ENCODE data around the gene CDK14.

The CDK14 gene

DNA sequence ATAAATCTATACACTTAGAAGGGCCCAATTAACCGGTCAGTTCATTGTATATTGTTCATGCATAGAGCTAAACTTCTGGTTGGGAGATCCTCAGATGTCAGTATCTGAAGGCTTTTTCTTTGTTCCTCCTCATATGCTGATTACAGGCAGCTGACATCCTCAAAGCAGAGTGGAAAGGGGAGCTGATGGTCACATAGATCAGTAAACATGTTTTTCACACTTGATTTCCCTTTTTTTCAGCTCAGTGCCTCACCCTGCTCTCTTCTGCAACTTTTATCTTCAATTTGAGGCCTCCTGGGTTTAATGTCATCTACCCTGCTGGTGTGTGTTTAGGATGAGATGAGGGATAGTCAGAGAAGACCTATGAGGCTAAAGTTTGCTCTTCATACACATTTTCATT is 370.2 kb downstream of the CDK14 start:
- DNase-seq = no peak

DNA sequence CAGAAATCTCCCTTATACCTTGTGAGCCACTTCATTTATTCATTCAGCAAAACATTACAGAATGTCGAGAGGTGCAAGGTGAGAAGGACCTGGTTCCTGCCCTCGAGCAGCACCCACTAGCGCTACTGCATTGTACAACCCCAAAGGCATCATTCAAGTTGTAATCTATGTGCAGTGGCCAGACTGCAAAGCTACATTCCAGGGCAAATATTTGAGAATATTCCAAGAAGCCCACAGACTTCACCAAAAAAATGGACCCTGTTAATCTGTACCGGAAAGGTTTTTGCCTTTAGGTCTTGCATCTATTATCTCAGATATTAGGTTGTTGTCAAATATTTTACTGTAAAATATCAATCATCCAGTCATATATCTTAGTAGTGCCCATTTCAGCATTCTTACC is 372.8 kb downstream of the CDK14 start:
- DNase-seq = no peak

GRCh38 chr7:90972906-90973550 is 376.9 kb downstream of the CDK14 start:
- peak; percentile 70 for DNase-seq

GRCh38 chr7:90977056-90977455 is 380.9 kb downstream of the CDK14 start:
- no peak for DNase-seq

- no peak for DNase-seq
These were observed 384.4 kb downstream of the CDK14 start for GRCh38 chr7:90980545-90980944.

DNA sequence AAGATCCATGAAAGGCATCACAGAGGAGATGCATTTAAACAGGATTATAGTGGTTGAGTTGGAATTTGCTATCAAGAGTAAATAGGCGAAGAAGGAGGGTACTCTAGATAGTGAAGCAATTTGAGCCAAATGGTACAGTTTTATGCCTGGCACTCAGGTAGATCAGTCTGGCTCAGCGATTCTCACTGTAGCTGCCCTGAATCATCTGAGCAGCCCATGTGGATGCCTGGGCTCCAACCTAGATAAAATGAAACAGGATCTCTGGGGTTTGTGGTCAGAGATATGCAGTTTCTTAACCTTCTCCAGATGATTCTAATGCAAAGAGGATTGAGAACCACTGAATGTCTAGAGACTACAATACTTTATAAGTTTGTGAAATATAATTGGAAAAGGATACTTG is 386.1 kb downstream of the CDK14 start:
- DNase-seq = no peak

DNA sequence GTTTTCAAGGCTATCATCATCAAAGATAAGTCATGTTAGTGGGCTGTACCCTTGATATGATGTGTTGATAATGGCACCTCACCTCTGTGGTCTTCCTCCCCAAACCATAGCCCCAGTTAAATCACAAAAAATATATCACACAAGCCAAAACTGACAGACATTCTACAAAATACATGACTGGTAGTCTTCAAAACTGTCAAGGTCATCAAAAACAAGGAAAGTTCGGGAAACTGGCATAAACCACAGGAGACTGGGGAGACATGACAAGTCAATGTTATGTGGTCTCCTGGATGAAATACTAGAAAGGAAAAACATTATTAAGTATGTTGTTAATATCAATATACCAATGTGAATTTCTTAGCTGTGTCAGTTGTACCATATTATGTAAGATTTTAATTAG is 388.6 kb downstream of the CDK14 start:
- DNase-seq = no peak

GRCh38 chr7:90988516-90988915 is 392.4 kb downstream of the CDK14 start:
- no peak for DNase-seq

DNA sequence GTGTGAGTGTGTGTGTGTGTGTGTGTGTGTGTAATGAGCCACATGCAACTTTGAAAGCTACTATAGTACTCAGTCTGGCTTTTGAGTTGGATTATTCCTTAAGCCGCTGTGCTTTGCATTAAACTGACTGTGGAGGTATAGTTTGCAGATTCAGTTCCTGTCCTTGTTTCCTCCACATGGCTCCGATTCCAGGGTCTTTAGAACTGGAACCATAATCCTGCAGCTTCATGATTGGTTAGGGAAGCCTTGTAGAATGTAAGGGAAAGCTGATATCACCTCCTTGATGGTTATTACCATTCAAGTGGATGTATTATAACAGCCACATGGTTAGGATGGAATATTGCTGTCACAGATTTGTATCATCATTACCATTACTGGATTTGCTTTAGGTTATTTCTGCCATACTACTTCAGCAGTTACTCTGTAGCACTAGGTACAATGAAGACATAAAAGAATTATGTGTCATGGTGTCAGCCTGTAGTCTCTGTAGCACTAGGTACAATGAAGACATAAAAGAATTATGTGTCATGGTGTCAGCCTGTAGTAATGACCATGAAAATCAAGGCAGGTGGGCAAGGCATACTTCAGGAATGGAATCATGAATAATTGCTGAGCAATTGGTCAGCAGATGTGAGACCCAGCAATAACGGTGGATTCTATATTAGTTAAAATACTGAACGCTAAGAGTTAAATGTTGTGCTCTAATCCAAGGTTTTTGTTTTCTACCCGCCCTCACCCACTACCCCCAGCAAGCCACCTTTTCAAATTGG is 393.1 kb downstream of the CDK14 start:
- DNase-seq = no peak

DNA sequence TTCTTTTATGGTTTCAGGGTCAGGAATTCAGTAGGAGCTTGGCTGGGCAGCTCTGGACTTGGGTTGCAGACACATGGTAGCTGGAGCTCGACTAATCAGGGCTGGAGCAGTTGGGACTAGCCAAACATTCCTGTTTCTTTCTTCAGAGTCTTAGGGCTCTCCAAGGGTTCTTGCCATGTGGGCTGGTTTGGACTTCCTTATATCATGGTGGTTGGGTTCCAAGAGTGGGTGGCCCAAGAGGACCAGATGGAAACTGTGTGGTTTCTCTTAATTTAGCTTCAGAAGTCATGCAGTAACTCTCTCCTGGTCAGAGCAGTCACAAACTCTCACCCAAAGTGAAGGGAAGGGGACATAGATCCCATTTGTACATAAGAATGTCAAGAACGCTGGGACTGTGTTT is 398.0 kb downstream of the CDK14 start:
- DNase-seq = no peak

- DNase-seq = no peak
These were observed 398.5 kb downstream of the CDK14 start for GRCh38 chr7:90994601-90995000.

- DNase-seq = no peak
These were observed 399.9 kb downstream of the CDK14 start for GRCh38 chr7:90995996-90996395.

DNA sequence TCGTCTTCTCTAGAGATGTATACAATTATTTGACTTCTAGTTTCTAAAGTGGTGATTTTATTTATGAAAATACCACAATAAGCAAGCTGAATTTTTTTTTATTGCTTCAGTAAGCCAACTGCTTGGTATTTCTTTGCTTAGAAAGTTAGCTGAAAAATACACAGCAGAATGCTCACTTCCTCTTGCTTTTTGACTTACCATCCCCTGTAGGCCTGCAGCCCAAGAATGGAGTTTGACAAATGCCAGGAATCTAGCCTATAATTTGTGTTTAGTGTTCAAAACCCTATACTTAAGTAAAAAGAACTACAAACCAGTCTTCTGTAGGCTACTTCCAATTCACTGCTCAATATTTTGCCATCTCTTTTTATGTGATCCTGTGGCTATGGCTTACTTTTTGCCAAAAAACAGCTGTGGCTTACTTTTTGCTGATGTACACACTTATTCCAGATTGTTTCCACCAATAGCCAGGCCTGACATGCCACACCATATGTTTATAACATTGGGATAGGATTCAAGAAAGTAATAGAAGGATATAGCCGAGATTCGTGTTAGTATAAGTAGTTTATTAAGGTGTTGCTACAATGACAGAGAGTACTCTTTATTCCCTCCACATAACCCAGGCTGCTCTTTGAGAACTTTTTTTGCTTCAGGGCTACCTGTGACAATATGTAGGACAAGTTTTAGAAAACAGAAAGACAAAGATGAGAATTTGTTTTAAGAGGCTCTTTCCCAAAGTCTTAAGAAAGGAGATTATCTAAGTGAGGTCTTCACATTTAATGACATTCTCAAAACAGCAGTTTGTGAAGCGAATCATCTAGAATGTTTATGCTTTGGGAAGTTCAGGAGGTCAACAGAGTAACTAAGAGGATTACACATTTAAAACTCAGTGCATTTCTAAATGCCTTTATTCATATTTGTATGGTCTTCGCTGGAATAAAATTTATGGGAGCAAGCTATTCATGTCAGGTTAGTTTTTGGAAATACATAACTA is 404.2 kb downstream of the CDK14 start:
- DNase-seq = peak; percentile 75

GRCh38 chr7:91005024-91005423 is 408.9 kb downstream of the CDK14 start:
- no peak for DNase-seq

GRCh38 chr7:91005841-91006240 is 409.7 kb downstream of the CDK14 start:
- DNase-seq = no peak

DNA sequence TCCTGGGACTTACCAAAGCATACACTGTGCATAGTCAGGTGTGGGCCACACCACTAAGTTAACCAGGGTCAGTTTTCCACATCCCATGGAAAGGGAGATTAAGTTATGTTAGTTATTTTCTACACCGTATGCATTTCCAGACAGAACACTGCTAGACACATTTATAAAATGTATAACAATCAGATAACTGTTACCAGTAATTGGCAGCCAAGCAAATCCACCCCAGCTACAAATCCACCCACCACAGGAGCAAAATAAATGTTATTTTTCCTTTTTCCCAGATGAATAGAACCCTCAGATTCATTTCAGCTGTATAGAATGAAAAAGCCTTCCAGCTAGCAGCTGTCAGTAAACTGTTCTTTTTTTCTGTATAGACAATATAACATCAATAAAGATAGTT is 411.2 kb downstream of the CDK14 start:
- no peak for DNase-seq

DNA sequence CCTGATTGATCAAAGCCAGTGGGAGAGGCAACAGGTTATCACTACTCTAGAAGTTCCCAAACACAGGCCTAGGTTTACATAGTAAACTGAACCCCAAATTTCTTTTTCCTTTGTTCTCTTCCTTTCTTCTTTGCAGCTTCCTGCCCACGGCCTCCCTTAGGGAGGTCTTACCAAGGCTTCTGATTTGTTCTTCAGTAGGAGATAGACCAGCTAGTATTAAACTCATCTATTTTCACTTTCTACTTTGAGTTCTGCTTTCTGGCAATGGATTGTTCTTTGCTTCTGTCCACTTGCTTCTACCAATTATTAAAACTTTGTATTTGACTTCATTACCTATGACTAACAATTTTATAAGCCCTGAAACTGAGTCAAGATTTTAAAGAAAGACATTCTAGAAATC is 417.0 kb downstream of the CDK14 start:
- no peak for DNase-seq

DNA sequence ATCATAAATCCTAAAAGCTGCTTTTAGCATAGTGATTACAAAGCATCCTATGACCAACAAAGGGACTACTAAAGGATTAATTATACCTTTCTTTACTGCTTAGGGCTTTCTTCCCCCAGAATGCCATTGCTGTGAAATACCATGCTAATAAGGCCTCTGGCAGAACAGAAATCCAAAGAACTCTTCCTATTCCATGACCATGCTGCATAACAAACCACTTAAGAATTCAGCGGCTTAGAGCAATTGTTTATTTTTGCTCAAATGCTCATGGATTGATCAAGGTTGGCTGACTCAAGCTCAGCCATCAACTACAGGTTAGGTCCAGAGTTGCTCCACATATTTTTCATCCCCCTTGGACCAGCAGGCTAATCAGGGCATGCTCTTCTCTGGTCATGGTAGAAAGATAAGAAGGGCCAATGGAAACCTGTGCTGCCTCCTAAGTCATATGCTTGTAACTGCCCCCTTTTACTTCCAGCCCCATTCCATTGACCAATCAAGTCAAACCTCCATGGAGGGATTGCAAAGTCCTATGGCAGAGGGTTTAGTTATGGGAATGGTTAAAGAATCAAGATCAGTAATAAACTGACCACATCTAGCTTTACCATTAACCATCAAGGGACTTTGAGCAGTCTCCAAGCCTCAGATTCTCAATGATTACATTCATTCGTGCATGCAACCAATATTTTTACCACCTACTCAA is 423.7 kb downstream of the CDK14 start:
- DNase-seq = no peak

DNA sequence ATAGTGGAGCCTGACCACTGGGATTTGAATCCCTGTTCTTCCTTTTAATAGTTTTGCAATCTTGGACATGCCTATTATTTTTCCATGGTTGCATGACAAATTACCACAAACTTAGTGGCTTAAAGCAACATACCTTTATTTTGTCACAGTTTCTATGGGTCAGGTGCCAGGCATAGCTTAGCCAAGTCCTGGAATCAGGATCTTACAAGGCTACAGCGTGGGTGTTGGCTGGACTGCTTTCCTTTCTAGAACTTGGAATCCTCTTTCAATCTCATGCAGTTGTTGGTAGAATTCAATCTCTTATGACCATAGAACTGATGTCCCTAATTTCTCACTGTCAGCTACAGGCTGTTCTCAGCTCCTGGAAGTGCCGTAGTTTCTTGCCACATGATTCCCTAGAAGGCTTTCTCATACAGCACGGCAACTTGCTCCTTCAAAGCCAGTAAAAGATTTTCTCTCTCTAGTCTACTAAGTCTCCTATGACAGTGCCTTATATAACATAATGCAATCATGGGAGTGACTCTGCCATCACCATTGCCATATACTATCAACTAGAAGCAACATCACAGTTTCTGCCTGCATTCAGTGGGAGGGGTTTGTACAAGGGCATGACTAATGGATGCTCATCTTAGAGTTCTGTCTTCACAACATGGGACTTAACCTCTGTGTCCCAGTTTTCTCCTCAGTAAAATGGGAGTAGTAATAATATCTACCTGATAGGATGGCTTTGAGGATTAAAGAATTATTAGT is 424.7 kb downstream of the CDK14 start:
- DNase-seq = no peak

DNA sequence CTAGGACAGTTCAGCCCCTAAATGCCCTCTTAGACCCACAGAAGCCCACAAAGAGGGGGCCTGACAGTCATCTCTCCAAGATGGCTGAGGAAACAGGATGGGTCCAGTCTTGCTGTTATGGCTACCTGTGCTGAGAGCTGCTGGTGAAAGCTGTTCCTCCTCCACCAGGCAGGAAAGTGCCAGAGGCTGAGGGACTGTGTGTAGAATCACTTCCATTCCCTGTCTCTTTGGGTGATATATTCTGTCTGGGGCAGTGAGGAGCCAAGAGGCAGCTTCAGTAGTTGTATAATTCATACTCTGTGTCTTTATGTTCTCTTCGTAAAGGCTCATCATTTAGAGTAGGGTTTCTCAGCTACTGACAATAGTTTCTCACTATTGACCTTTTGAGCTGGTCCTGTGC is 425.8 kb downstream of the CDK14 start:
- no peak for DNase-seq

- no peak for DNase-seq
These were observed 429.8 kb downstream of the CDK14 start for GRCh38 chr7:91025906-91026390.

GRCh38 chr7:91029688-91030087 is 433.6 kb downstream of the CDK14 start:
- DNase-seq = no peak

Data from fibroblast of skin of back (primary cell).